ENCODE measurements around the gene UBALD2.

DNA sequence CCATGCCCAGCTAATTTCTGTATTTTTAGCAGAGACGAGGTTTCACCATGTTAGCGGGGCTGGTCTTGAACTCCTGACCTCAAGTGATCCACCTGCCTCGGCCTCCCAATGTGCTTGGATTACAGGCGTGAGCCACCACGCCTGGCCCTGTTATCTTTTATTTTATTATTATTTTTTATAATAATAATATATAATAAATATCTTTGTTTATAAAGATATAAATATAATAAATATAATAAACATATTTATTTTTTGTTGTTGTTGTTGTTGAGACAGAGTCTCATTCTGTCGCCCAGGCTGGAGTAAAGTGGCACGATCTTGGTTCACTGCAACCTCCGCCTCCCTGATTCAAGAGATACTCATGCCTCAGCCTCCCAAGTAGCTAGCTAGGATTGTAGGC, 17.8 kb upstream of the UBALD2 start:
- TF ChIP-seq SUZ12 (IDR thresholded peaks at IDR 0.05; ENCODE audit: extremely low read depth, insufficient read depth, insufficient read length) (no peak), YY1 (IDR thresholded peaks at IDR 0.05; ENCODE audit: insufficient read depth, insufficient read length) (no peak), ZNF274 (IDR thresholded peaks at IDR 0.05; ENCODE audit: low read depth, low read length) (no peak)

All from NT2/D1 (cell line).